ENCODE results near the gene ZDHHC11B.
"Not testable (repeated sequence)": the region's sequence is repeated elsewhere in the genome, so short reads cannot be mapped to it uniquely, and the experiment has no call there.

ZDHHC11B gene

GRCh38 chr5:753567-754142, 30.9 kb downstream of the ZDHHC11B start:
- not testable (repeated sequence) for DNase-seq (ENCODE audit: low read depth in 2 of 2)

- DNase-seq (ENCODE audit: low read depth in 2 of 2) = not testable (repeated sequence)
Measured at GRCh38 chr5:752532-753115, 31.9 kb downstream of the ZDHHC11B start.

DNA sequence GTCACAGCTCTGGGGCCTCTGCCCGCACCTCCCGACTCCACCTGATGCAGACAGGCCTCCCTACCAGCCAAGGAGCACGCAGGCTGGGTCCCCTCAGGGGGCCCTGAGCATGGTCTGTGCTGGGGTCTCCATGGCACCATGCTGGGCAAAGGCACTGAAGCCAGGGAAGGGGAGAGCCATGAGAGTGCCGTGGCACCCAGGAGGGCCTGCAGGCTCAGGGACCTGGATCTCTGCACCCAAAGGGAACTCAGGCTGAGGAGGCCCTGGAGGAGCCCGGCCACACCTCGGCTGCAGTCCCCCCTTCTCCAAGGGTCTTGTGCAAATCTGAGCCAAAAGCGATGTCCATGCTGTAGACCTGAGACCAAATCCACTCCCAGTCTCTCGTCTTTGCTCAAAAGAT, 32.5 kb downstream of the ZDHHC11B start:
- DNase-seq (ENCODE audit: low read depth in 2 of 2) = not testable (repeated sequence)

DNA sequence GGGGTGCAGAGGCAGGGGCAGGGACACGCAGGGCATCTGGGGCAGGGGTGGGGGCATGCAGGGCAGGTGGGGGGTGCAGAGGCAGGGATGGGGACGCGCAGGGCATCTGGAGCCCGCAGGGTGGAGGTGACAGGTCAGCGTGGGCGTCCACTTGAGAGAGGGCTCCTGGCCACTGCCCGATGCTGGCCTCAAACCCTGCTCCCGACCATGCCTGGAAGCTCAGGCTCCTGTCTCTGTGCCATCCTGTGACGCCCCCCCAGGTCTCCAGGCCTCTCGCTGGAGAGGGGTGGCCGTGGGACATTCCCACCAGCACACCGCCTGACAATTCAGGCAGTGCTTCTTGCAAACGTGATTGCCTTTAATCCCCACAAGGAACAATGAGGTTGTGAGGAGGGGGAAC, 33.0 kb downstream of the ZDHHC11B start:
- DNase-seq (ENCODE audit: low read depth in 2 of 2) = no peak

DNA sequence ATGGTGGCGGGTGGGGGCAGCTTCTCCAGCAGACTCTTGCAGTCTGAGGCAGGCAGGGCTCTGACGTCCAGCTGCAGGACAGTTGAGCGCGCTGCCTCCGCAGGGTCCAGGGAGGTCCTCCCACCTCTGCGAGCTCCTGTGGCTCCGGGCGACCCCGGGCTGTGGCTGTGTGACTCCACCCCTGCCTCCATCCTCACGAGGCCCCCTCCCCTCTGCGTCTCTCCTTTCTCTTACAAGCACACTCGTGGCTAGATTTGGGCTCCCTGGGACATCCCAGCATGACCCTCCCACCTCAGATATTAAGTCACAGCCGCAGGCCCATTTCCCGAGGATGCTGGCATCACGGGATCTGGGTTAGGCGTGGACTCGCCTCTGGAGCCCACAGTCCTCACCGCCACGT, 34.3 kb downstream of the ZDHHC11B start:
- DNase-seq (ENCODE audit: low read depth in 2 of 2) = not testable (repeated sequence)

DNA sequence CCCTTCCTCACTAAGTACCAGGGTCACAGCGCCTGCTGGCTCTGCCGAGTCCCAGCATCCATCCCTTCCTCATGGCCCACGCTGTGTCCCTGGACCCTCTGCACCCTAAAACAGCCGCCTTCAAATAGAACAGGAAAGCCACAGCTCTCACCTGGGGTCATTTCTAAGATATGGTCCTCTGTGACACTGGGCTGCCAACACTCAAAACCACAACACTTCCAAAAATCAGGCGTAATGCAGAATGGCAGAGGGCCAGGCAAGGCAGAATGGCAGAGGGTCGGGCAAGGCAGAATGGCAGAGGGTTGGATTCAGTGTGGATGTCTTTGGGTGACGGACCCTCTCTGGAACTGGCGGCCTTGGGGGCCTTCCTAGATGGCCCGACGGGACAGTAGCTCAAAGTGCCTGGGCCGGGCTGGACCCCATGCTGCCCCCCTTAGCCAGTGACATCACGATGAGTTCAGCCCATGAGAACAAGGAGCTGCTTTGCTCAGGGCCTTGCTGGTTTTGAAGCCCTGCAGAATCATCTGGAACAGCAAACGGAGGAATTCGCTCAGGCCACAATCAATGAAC, 35.3 kb downstream of the ZDHHC11B start:
- DNase-seq (ENCODE audit: low read depth in 2 of 2) = no peak

- not testable (repeated sequence) for DNase-seq (ENCODE audit: low read depth in 2 of 2)
Measured at GRCh38 chr5:748011-748980, 36.2 kb downstream of the ZDHHC11B start.

DNA sequence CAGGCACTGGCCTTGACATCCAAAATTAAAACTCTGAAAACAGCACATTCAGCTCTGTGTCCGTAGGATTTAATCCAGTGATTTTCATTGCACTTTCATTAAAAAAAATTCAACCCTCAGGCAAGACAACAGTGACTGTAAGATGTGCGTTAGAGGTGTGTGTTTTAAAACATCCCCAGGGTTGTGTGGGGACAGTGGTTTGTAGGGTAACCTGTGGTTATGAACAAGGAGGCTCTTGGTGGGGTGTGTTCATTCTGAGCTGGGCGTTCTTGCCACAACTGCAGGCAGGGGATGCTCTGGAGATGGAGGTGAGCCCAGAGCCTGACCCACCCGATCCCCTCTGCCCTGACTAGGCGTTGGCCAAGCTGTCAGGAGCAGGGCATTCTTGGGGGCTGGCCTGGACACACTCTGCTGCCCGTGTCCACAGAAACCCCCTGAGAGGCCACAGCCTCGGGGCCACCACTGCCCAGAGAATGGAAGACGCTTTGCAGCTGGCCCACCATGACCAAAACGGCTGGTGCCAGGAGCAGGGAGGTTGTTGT, 37.2 kb downstream of the ZDHHC11B start:
- DNase-seq (ENCODE audit: low read depth in 2 of 2) = not testable (repeated sequence)

DNA sequence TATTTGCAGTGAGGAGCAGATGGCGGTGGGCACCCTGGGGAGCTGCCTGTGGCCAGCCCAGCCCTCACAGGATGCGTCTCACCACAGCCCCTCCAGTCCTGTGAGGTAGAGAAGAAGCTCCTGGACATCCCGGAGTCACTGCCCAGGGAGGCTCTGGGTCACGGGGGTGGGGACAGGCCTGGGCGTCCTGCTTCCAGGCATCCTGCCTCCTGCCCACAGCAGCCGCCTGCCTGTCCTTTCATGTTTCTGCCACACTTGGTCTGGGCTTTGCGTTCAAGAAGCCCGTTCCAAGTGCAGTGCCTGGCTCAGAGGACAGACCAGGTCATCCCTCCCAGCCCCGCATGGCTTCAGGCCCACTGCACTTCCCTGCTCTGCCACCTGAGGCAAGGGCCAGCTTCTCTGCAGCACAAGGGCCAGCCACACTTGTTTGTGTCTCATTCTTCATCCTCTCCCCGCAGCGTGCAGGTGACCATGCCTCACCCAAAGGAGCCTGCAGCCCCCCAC, 38.2 kb downstream of the ZDHHC11B start:
- DNase-seq (ENCODE audit: low read depth in 2 of 2) = no peak

- not testable (repeated sequence) for DNase-seq (ENCODE audit: low read depth in 2 of 2)
Measured at GRCh38 chr5:745272-746142, 39.0 kb downstream of the ZDHHC11B start.

DNA sequence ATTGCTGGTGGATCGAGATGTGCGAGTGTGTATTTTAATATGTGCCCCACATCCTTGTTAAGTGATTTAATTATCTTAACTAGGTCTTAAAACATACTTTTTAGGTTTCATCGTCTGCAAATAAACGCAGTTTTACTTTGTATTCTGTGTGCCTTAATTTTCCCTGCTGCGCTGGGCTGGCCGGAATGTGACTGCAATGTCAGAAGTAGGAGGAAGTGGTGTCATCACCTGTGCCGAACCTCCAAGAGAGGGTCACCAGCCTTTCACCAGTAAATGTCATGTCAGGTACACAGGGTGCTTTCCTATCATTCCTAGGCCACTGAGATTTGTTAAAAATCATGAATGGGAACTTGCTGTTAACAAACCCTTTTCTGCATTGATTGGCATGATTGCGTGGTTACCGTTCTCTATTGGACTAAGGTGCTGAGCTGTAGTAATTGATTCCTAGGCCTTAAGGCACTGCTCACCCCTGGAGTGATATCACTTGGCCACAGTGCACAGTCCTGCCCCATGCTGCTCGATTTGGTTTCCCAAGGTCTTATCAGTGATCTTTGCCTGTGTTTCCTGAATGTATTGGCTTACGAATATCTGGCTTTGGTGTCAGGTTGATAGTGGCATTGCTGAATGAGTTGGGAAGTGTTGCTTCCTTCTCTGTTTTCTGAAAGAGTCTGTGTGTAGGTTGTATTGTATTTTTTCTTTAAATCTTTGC, 40.7 kb downstream of the ZDHHC11B start:
- not testable (repeated sequence) for DNase-seq (ENCODE audit: low read depth in 2 of 2)

DNA sequence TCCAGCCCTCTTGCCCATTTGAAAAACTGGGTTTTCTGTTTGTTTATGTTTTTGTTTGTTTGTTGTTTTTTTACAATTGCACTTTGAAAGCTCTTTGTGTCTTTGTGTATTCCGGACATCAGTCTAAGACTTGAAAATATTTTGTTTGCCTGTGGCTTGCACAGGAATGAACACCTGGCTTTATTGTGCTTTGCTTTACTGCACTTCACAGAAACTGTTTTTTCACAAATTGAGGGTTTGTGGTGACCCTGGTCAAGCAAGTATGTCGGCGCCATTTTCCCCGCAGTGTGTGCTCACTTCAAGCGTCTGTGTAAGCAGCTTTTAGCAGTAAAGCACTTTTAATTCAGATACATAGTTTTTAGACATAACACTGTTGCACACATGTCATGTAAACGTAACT, 42.3 kb downstream of the ZDHHC11B start:
- DNase-seq (ENCODE audit: low read depth in 2 of 2) = not testable (repeated sequence)

- not testable (repeated sequence) for DNase-seq (ENCODE audit: low read depth in 2 of 2)
Measured at GRCh38 chr5:734145-734544, 50.4 kb downstream of the ZDHHC11B start.

GRCh38 chr5:732754-733454, 51.6 kb downstream of the ZDHHC11B start:
- DNase-seq (ENCODE audit: low read depth in 2 of 2) = not testable (repeated sequence)

DNA sequence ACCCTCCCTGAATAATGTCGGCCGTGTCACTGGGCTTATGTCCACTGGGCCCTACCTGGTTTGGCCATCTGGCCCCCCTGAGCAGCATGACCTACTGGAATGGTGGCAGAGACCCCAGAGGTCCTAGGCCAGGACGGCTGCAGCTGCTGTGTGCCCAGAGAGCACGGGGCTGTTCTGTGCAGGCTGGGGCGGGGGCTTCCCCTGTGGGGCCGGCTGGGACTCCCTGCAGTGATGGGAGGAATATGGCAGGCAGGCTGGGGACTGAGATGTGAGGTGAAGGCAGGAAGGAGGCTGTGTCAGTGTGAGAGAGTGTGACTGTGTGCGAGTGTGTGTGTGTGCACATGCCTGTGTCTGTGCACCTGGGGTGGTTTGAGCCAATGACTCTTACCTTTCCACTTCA, 55.3 kb downstream of the ZDHHC11B start:
- DNase-seq (ENCODE audit: low read depth in 2 of 2) = not testable (repeated sequence)

DNA sequence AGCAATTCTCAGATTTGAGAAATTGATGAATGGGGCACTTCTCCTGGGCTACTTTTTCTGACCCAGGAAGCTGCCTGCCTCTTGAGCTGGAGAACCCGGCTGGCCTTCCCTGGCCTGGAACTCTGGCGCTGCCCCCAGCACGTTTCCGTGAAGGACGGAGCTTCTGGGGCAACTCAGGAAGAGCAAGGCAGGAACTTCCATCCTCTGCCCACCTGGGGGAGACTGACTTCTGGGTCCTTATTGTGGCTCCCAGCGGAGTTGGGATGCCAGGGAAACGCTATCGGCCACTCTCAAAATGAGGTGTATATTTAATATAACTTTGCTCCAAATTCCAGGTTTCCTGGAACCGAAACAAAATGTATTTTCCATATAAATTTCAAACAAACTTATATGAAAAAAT, 57.4 kb downstream of the ZDHHC11B start:
- not testable (repeated sequence) for DNase-seq (ENCODE audit: low read depth in 2 of 2)

DNA sequence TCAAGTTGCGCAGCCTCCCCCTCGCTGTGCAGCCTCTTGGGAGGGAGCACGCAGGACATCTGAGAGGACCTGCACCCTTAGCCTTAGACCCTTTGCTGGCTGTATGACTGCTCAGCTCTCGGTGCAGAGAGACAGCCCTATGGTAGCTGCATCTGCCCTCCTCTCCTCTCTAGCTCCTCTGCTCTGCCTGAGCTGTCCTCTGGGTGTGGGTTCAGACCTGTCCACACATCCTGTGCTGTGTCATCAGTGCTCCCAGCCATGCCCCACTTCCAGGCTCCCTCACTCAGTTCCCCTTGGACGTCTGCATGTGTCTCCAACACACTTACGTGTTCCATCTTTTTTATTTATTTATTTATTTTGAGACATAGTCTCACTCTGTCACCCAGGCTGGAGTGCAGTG, 60.7 kb downstream of the ZDHHC11B start:
- DNase-seq (ENCODE audit: low read depth in 2 of 2) = not testable (repeated sequence)

DNA sequence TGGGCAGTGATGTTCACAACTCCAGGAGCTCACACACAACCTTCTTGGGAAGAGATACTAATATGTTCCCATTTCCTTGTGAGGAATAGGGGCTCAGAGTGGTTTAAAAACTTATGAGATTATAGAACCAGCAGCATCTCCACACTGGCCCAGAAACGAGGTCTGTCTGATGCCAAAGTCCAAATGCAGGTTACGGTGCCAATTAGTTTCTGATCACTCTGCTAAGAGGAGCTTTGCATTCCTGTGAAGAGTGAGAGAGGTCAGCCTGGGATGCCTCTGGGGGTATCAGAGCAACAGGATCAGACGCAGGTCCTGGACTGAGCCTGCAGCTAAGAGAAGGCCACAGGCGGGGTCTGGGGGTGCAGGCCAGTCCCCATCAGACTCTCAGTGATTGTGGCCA, 61.2 kb downstream of the ZDHHC11B start:
- not testable (repeated sequence) for DNase-seq (ENCODE audit: low read depth in 2 of 2)

DNA sequence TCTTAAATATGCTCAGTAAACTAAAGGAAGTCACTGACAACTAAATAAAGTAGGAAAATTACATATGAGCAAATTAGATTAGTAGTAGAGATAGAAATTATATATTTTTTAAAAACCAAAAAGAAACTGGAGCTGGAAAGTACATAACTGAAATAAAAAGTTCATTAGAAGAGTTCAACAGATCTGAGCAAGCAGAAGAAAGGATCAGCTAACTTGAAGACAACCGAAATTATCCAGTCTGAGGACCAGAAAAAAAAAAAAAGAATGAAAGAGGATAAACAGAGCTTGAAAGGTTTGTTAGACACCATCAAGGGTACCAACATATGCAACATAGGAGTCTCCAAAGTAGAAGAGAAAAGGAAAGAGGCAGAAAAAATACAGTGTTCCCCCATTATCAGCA, 65.2 kb downstream of the ZDHHC11B start:
- not testable (repeated sequence) for DNase-seq (ENCODE audit: low read depth in 2 of 2)

All from stimulated activated CD4-positive, alpha-beta T cell treated with anti-CD3 and anti-CD28 coated beads, Interleukin-1b, Interleukin-23, amount 100 ng/mL, for 4 hours (primary cell).